Fibroblast of pulmonary artery (primary cell): ENCODE results near the gene CXXC4.
A peak's percentile ranks its signal among the peaks of the same experiment; 100 is the strongest.

ENCODE experiments used
- DNase-seq: peaks from one replicate; pipeline ENCODE4 v3.0.0-alpha.2; 2010; ENCODE audit warnings: low read depth
- H3K4me3 ChIP-seq: replicated peaks from 2 replicates; pipeline ENCODE4 v1.5.1; 2011; ENCODE audit warnings: low read depth, mild to moderate bottlenecking, control low read depth, low read length, moderate library complexity
- TF ChIP-seq, protein P1 (sequence below): IDR thresholded peaks from 2 replicates; pipeline ENCODE4 v1.5.1; 2011; ENCODE audit warnings: mild to moderate bottlenecking, control low read depth, low read length, inconsistent platforms; ENCODE audit errors: missing control alignments

CXXC4 gene

GRCh38 chr4:104494822-104495559 is at the start of gene CXXC4:
TSS of gene CXXC4 (minus strand) at chr4:104494894. CDS start at chr4:104491802, 3,092 bp downstream.
- peak; percentile 45 for DNase-seq
- TF ChIP-seq, protein P1, sequence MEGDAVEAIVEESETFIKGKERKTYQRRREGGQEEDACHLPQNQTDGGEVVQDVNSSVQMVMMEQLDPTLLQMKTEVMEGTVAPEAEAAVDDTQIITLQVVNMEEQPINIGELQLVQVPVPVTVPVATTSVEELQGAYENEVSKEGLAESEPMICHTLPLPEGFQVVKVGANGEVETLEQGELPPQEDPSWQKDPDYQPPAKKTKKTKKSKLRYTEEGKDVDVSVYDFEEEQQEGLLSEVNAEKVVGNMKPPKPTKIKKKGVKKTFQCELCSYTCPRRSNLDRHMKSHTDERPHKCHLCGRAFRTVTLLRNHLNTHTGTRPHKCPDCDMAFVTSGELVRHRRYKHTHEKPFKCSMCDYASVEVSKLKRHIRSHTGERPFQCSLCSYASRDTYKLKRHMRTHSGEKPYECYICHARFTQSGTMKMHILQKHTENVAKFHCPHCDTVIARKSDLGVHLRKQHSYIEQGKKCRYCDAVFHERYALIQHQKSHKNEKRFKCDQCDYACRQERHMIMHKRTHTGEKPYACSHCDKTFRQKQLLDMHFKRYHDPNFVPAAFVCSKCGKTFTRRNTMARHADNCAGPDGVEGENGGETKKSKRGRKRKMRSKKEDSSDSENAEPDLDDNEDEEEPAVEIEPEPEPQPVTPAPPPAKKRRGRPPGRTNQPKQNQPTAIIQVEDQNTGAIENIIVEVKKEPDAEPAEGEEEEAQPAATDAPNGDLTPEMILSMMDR = no peak
- peak within 1 kb of the TSS; percentile 63 for H3K4me3 ChIP-seq

DNA sequence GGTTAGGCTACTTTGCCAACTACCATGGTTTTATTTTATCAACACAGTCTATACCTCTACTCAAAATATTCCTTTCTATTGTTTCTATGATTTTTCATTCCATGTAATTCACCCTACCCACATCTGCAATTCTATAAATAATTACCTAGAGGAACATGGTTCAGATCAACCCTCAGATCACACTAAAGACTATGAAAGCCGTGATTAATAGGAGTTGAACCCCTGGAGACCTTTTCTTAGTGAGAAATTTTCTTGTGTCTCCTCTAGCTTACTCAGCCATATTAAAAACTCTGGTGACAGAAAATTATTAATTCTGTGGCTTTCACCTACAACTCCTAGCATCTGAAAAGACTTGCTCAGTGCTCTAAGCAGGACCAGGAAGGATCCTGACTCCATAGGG is 38.5 kb upstream of the CXXC4 start:
- TF ChIP-seq, protein P1 = no peak

DNA sequence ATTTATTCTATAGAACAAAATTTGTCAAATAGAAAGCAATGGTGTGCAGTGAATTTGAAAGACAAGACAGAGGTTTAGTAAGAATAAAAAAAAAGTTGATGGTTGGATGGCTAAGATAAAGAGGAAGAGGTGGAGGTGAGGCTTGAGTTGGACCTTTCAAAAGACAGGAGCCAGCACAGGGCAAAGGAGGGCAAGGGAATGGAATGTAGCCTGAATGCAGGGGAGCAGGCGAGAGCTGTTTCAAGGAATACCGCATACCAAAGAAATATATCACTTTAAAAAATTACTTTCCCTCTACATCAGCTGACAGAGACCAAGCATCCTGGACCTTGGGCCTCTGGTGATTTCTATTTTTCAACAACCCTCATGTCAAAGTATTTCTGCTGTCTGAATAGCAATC is 38.0 kb upstream of the CXXC4 start:
- no peak overlapping the region for H3K4me3 ChIP-seq
- TF ChIP-seq, protein P1 = no peak
- DNase-seq = no peak

More for the DNA sequence above, 38.5 kb upstream of the CXXC4 start:
- H3K4me3 ChIP-seq = no peak overlapping the region
- no peak for DNase-seq

- H3K4me3 ChIP-seq = no peak overlapping the region
- TF ChIP-seq, protein P1 = no peak
- DNase-seq = peak; percentile 1
These were observed 36.7 kb upstream of the CXXC4 start for GRCh38 chr4:104531390-104531789.

DNA sequence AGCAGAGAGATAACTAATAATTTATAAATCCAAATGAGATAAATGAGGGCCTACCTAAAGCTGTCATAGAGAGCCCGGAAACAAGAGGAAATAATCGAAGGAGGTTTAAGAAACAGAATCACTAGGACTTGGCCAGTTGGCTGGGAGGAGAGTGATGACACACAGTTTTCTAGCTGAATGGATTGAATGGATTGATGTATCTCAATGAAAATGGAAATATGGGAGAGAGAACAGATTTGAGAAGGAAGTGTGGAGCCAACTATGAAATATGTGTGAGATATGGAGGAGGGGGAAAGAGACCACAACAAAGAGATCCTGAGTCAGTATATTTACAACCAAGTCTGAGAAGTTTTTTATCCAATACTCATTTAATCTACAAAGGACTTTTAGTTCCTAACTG is 35.7 kb upstream of the CXXC4 start:
- no peak for DNase-seq
- no peak overlapping the region for H3K4me3 ChIP-seq
- TF ChIP-seq, protein P1 = no peak

DNA sequence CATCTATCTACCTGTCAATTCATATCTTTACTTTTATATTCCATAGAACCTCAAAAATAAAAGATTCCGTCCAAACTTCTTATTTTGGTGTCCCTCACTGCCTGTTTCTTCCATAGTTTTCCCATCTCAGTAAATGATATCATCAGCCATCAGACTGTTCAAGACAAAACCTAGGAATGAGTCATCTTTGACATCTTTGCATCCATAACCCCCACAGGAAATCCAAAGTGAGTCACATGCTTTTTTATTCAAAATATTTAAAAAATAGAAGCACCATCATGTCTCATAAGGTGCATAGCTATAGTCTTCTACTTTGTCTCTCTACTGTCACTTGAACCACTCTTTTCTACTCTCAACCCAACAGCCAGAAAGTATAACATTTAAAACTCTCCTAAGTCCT is 29.9 kb upstream of the CXXC4 start:
- no peak overlapping the region for H3K4me3 ChIP-seq
- TF ChIP-seq, protein P1 = no peak
- peak; percentile 17 for DNase-seq

GRCh38 chr4:104524026-104524425 is 29.3 kb upstream of the CXXC4 start:
- no peak overlapping the region for H3K4me3 ChIP-seq
- DNase-seq = no peak
- TF ChIP-seq, protein P1 = no peak
